K562 (cell line): ENCODE data around the gene GRIN2D. TPM values are rescaled to one million over a fixed set of nuclear protein-coding genes. Genes with fewer than 3 reads are reported as not detected.

ENCODE experiments used
- ATAC-seq: fragments of 200-7000 bp; cut with Tn5 transposase; 3 replicates; pipeline ENCODE4 v1.9.1; 2020; ENCODE audit warnings: moderate library complexity
- BruUV-seq: library from RNA; stranded (reverse); fragments of 400-500 nt; replicated peaks from 2 replicates; lab custom pipeline; 2021; lab: Mats Ljungman, UMichigan
- CTCF ChIA-PET: fragments of 300-600 bp; formaldehyde crosslinking; extraction: SDS; loops from one replicate; lab custom pipeline; 2021; ENCODE audit warnings: low intra/inter-chr PET ratio; lab: Yijun Ruan, JAX
- POLR2A ChIA-PET: fragments of 300-600, 350-650 bp; sonication (Branson Sonifier 250); formaldehyde crosslinking; extraction: SDS; loops from one replicate; lab custom pipeline; 2021; ENCODE audit warnings: antibody characterized with exemption, inconsistent platforms; lab: Yijun Ruan, JAX
- DNase-seq, 4 experiments: peaks; one replicate each; pipeline versions ENCODE4 v3.0.0 to v3.0.0-alpha.2; 2011 to 2018; ENCODE audit warnings: low spot score in 3 of 4, mixed read lengths in 3 of 4; ENCODE audit errors: extremely low read depth in 1 of 4
- FAIRE-seq: peaks from 2 replicates; lab custom pipeline; 2011; peaks lifted over from hg19 to GRCh38; lab: Jason Lieb, UNC
- H2AFZ ChIP-seq: 2 replicates; pipeline ENCODE4 v1.6.0; 2011; ENCODE audit warnings: low read depth, low read length, control low read depth, inconsistent platforms
- H3K27ac ChIP-seq: fragments of 200-600 bp; 3 replicates; pipeline ENCODE4 v1.8.0; 2011; ENCODE audit warnings: low read depth, mild to moderate bottlenecking, control low read depth, inconsistent platforms, low read length, moderate library complexity, mixed read lengths; ENCODE audit errors: extremely low read depth
- H3K27me3 ChIP-seq, 2 experiments: fragments of 300-600 bp in 1 of 2; 2 replicates in 1 of 2; 3 replicates in 1 of 2; pipeline versions ENCODE4 v1.6.0 to v1.8.0; 2011; ENCODE audit warnings: inconsistent platforms in 2 of 2, low read length in 2 of 2, mild to moderate bottlenecking in 1 of 2, mixed read lengths in 1 of 2, moderate library complexity in 1 of 2; ENCODE audit not compliant: control insufficient read depth in 2 of 2, insufficient read depth in 2 of 2
- H3K36me3 ChIP-seq: fragments of 300-600 bp; 3 replicates; pipeline ENCODE4 v1.8.0; 2011; ENCODE audit warnings: mild to moderate bottlenecking, low read length, inconsistent platforms; ENCODE audit not compliant: control insufficient read depth, insufficient read depth
- H3K4me1 ChIP-seq, 2 experiments: fragments of 200-600 bp in 1 of 2; replicated peaks in 1 of 2; 2 replicates in 1 of 2; 3 replicates in 1 of 2; pipeline versions ENCODE4 v1.5.1 to v1.8.0; 2011; ENCODE audit warnings: inconsistent platforms in 2 of 2, low read length in 2 of 2, mild to moderate bottlenecking in 1 of 2, mixed read lengths in 1 of 2, moderate library complexity in 1 of 2; ENCODE audit not compliant: control insufficient read depth in 2 of 2, insufficient read depth in 2 of 2
- H3K4me2 ChIP-seq: 2 replicates; pipeline ENCODE4 v1.6.1; 2011; ENCODE audit warnings: low read length, control low read depth, inconsistent platforms, mixed read lengths; ENCODE audit not compliant: insufficient read depth
- H3K4me3 ChIP-seq: fragments of 200-600 bp; sonication (generic), shearing (Covaris generic); 2 replicates; pipeline ENCODE4 v1.5.1; 2016; ENCODE audit warnings: control low read depth, inconsistent platforms
- H3K79me2 ChIP-seq: fragments of 200-600 bp; 3 replicates; pipeline ENCODE4 v1.8.0; 2011; ENCODE audit warnings: low read length, inconsistent platforms; ENCODE audit not compliant: control insufficient read depth, insufficient read depth
- H3K9ac ChIP-seq, 2 experiments: 2 replicates each; pipeline versions ENCODE4 v1.6.0 to v1.6.1; 2011; ENCODE audit warnings: low read depth in 2 of 2, low read length in 2 of 2, control low read depth in 1 of 2, inconsistent platforms in 1 of 2, mild to moderate bottlenecking in 1 of 2, mixed read lengths in 1 of 2; ENCODE audit not compliant: insufficient read depth in 1 of 2
- H3K9me1 ChIP-seq: one replicate; pipeline ENCODE4 v1.6.0; 2011; ENCODE audit warnings: inconsistent platforms, mild to moderate bottlenecking, low read length, moderate library complexity; ENCODE audit not compliant: control insufficient read depth, insufficient read depth
- H3K9me3 ChIP-seq: replicated peaks from 2 replicates; pipeline ENCODE4 v1.5.1; 2011; ENCODE audit warnings: low read depth, low read length, inconsistent platforms; ENCODE audit not compliant: control insufficient read depth, insufficient read depth
- H4K20me1 ChIP-seq: replicated peaks from 2 replicates; pipeline ENCODE4 v1.6.1; 2011; ENCODE audit warnings: low read length, inconsistent platforms, mixed read lengths; ENCODE audit not compliant: control insufficient read depth, insufficient read depth
- ATF3 ChIP-seq, 2 experiments: fragments of 450-650 bp in 1 of 2; sonication (generic) in 1 of 2; formaldehyde crosslinking in 1 of 2; IDR thresholded peaks in 1 of 2; conservative IDR thresholded peaks in 1 of 2; 2 replicates each; pipeline versions ENCODE4 v1.6.1 to v1.8.1; 2016 to 2023; ENCODE audit warnings: mild to moderate bottlenecking in 2 of 2, moderate library complexity in 2 of 2, inconsistent platforms in 1 of 2, missing genetic modification reagents in 1 of 2
- ELF2 ChIP-seq: fragments of 250-450 bp; sonication (Bioruptor Pico); IDR thresholded peaks from 2 replicates; pipeline ENCODE4 v1.5.0; 2021; ENCODE audit warnings: mild to moderate bottlenecking
- FOSL1 ChIP-seq: fragments of 200-800 bp; sonication (Bioruptor generic); conservative IDR thresholded peaks from 2 replicates; pipeline ENCODE4 v1.6.1; 2016; ENCODE audit warnings: missing genetic modification characterization, missing compliant biosample characterization
- JUND ChIP-seq, 2 experiments: IDR thresholded peaks; 2 replicates in 1 of 2; 3 replicates in 1 of 2; pipeline ENCODE4 v1.6.1; 2011; ENCODE audit warnings: borderline replicate concordance in 2 of 2, low read depth in 2 of 2, low read length in 2 of 2, improper control_type of control experiment in 1 of 2, missing biosample characterization in 1 of 2, missing genetic modification characterization in 1 of 2, missing genetic modification reagents in 1 of 2
- ZNF592 ChIP-seq: fragments of 450-650 bp; IDR thresholded peaks from 2 replicates; pipeline ENCODE4 v1.6.1; 2017; ENCODE audit warnings: antibody characterized with exemption, mild to moderate bottlenecking
- WGBS: fragments of 100-300 bp; shearing (Covaris generic); methylation state at CpG from one replicate; pipeline ENCODE4 v1.1.6; 2016; ENCODE audit warnings: low coverage, mixed read lengths; ENCODE audit not compliant: insufficient coverage; ENCODE audit errors: missing lambda C conversion rate; 5-methylcytosine and 5-hydroxymethylcytosine counted together
- in situ Hi-C: fragments of 300-500 bp; cut with MboI; formaldehyde crosslinking; loops from 4 replicates; pipeline ENCODE4 v1.15.0; 2018; ENCODE audit warnings: inconsistent platforms, mixed read lengths
- intact Hi-C: fragments of 100-400 bp; cut with micrococcal nuclease; formaldehyde crosslinking; loops from 2 replicates; pipeline ENCODE4 v1.14.2; 2022
- polyA plus RNA-seq, 8 experiments: library from polyadenylated mRNA; depleted of rRNA in 4 of 8; stranded (reverse) in 5 of 8; unstranded in 3 of 8; fragments of >200 nt; fragmentation: Nextera tagmentation in 2 of 8; fragmentation: Illumina TruSeq in 1 of 8; extraction: Ambion mirVana in 2 of 8; extraction: Trizol in 1 of 8; gene quantifications; 2 replicates each; pipeline versions ENCODE4 v1.2.1 to v1.2.3, GENCODE V29; 2011 to 2014; ENCODE audit warnings: inconsistent platforms in 1 of 8, missing spikeins in 1 of 8
- total RNA-seq, 7 experiments: library from RNA; depleted of rRNA in 6 of 7; stranded (reverse); fragments of >200 nt in 6 of 7; fragmentation: Illumina TruSeq in 2 of 7; extraction: Trizol in 2 of 7; gene quantifications; 2 replicates each; pipeline versions ENCODE4 v1.2.1 to v1.2.3, GENCODE V29; 2011 to 2021; ENCODE audit warnings: low replicate concordance in 1 of 7

Gene GRIN2D
- total and polyA plus RNA-seq, 9 of the 15 experiments (the other 6 are each of a cell fraction or from before 2014, with no cell fraction given): 0.32 to 31.5 (median 1.8) TPM

- no peak overlapping the region for H3K4me2 ChIP-seq
- CTCF ChIA-PET: no interaction called here
- DNase-seq (peak in 2 of 4 experiments; percentile 8 to 46), FAIRE-seq (no peak), ATAC-seq (no peak; the same call in 2 of the 3 replicates)
- H3K79me2 ChIP-seq: no peaks in the 10 kb centered on the region
- no peak overlapping the region for H2AFZ ChIP-seq
- BruUV-seq: no TSS peak
- no peaks in the 10 kb centered on the region for H3K27me3 ChIP-seq
- H3K27ac ChIP-seq: 0 out of 3 replicates have a peak overlapping the region, but pooled peaks have one; percentile 3
- intact Hi-C loops: no loop called here
- POLR2A ChIA-PET: interaction anchor here (0.8 to 1.3 kb wide), 2 partner anchors 9 to 14 kb away, joined by 3 to 7 read pairs; no protein-coding TSS in a partner anchor
- WGBS: 68% methylated on average over 5 of the region's 5 CpGs
- H3K36me3 ChIP-seq: no peaks in the 10 kb centered on the region
- H3K9ac ChIP-seq: no peak overlapping the region
- no peaks in the 10 kb centered on the region for H4K20me1 ChIP-seq
- H3K4me3 ChIP-seq: no peak overlapping the region
- H3K4me1 ChIP-seq: peaks cover 9 to 13% of the 10 kb centered on the region in 2 experiments; a peak in 4 of 5 replicates
- no peaks in the 10 kb centered on the region for H3K9me3 ChIP-seq
- peak; percentile 49; the same call in 1 of the 2 replicates for TF ChIP-seq ATF3 (IDR thresholded peaks at IDR 0.05)
- no peak for TF ChIP-seq ATF3 (CRISPR knock-in tag; conservative IDR thresholded peaks at IDR 0.05)
- peak; percentile 55; the same call in 1 of the 2 replicates for TF ChIP-seq ZNF592
- TF ChIP-seq ELF2 (CRISPR knock-in tag): no peak
- peak; percentile 43; the same call in 1 of the 2 replicates for TF ChIP-seq JUND (IDR thresholded peaks at IDR 0.05; ENCODE audit: borderline replicate concordance, low read depth, low read length)
- peak; percentile 18; the same call in 1 of the 3 replicates for TF ChIP-seq JUND (tag; IDR thresholded peaks at IDR 0.05; ENCODE audit: borderline replicate concordance, low read depth, low read length)
- TF ChIP-seq FOSL1 (tag): peak; percentile 30; the same call in 1 of the 2 replicates
- in situ Hi-C loops: no loop called here
- no peaks in the 10 kb centered on the region for H3K9me1 ChIP-seq
These were observed 39.8 kb upstream of the GRIN2D start for GRCh38 chr19:48353677-48354076.
